ENCODE measurements around the gene CEP63. TPM values are rescaled to one million over a fixed set of nuclear protein-coding genes. Genes with fewer than 3 reads are reported as not detected.

CEP63 gene
- total and polyA plus RNA-seq, 2 of the 8 experiments (the other 6 are each of a cell fraction or from before 2014, with no cell fraction given), result 5.3 to 18.2 TPM

GRCh38 chr3:134462331-134462941, 23.4 kb upstream of the CEP63 start:
- peaks cover 5 to 16% (median 8%) of the 10 kb centered on the region in 4 experiments for H3K4me1 ChIP-seq (replicated peaks in 1 of 4; ENCODE audit: control insufficient read depth in 3 of 4, insufficient read depth in 4 of 4, low read length in 3 of 4)
- H3K4me3 ChIP-seq (ENCODE audit: extremely low read depth in 1 of 4, insufficient read depth in 2 of 4, low read depth in 3 of 4, low read length in 4 of 4), result no peak overlapping the region
- H2BK5ac ChIP-seq (ENCODE audit: low read depth, low read length), result no peak overlapping the region
- DNase-seq (ENCODE audit: low read depth in 1 of 2, low spot score in 2 of 2) (no peak), FAIRE-seq (no peak)
- no peaks in the 10 kb centered on the region; a peak in 1 of 4 replicates for H3K79me2 ChIP-seq (ENCODE audit: control insufficient read depth in 1 of 2, insufficient read depth in 2 of 2, low read length in 2 of 2)
- H2BK15ac ChIP-seq (ENCODE audit: low read length), result no peak overlapping the region
- CTCF ChIA-PET (ENCODE audit: partially characterized antibody), result interaction anchor here (1.3 to 2.4 kb wide), 4 partner anchors 8 to 14 kb away, joined by 4 to 9 read pairs (median 6); no protein-coding TSS in a partner anchor
- H4K91ac ChIP-seq (replicated peaks; ENCODE audit: insufficient read length, low read length), result no peak overlapping the region
- no peak overlapping the region for H3K4me2 ChIP-seq (ENCODE audit: insufficient read depth in 1 of 2, low read depth in 2 of 2, low read length in 2 of 2)
- POLR2A ChIA-PET (ENCODE audit: partially characterized antibody), result interaction anchor here (0.7 to 2.1 kb wide), 2 partner anchors 23 to 91 kb away, joined by 3 to 6 read pairs; partner anchors contain the start of genes ANAPC13 and CEP63
- H2BK12ac ChIP-seq (ENCODE audit: low read depth, low read length), result peak overlapping the region; percentile 35; the same call in 1 of the 2 replicates
- 75% methylated on average over 5 of the region's 5 CpGs; no CpG with 5 or more reads in 1 of the 2 experiments for WGBS, 2 experiments (ENCODE audit: extremely low coverage in 1 of 2, insufficient coverage in 1 of 2, insufficient read length in 1 of 2, insufficient replicate concordance in 2 of 2, low coverage in 1 of 2, low lambda C conversion rate in 2 of 2, missing lambda C conversion rate in 1 of 2)
- peak overlapping the region; percentile 71 for H2AFZ ChIP-seq (ENCODE audit: low read length)
- no peak overlapping the region for H3K23ac ChIP-seq (ENCODE audit: insufficient read length)
- H3K18ac ChIP-seq (ENCODE audit: extremely low read depth, low read length), result no peak overlapping the region
- H3K27me3 ChIP-seq (replicated peaks in 1 of 4; ENCODE audit: control insufficient read depth in 3 of 4, extremely low read depth in 1 of 4, insufficient read depth in 3 of 4, low read length in 3 of 4), result no peaks in the 10 kb centered on the region
- H4K20me1 ChIP-seq (replicated peaks in 1 of 2; ENCODE audit: control insufficient read depth in 1 of 2, insufficient read depth in 2 of 2, low read length in 2 of 2), result no peaks in the 10 kb centered on the region
- H3K79me1 ChIP-seq (ENCODE audit: low read depth, low read length), result no peaks in the 10 kb centered on the region
- H3K4ac ChIP-seq (replicated peaks; ENCODE audit: insufficient read length, low read depth, low read length), result no peak overlapping the region
- no peak overlapping the region for H2BK120ac ChIP-seq (replicated peaks; ENCODE audit: low read depth, low read length)
- H2BK20ac ChIP-seq (ENCODE audit: low read length), result no peak overlapping the region
- H3K9me3 ChIP-seq (ENCODE audit: insufficient read depth in 2 of 2, low read depth in 1 of 2, low read length in 1 of 2), result no peaks in the 10 kb centered on the region
- no peak overlapping the region for H3K27ac ChIP-seq (ENCODE audit: low read depth, low read length)
- no peaks in the 10 kb centered on the region for H3K23me2 ChIP-seq (ENCODE audit: low read depth, low read length)
- H4K5ac ChIP-seq (ENCODE audit: insufficient read length, low read depth, low read length), result peak overlapping the region; percentile 7
- H3K56ac ChIP-seq (replicated peaks; ENCODE audit: insufficient read length, low read depth, low read length), result no peak overlapping the region
- H3K9ac ChIP-seq (replicated peaks in 1 of 4; ENCODE audit: extremely low read depth in 1 of 4, low read depth in 3 of 4, low read length in 3 of 4), result no peak overlapping the region
- H2AK5ac ChIP-seq (ENCODE audit: low read depth, low read length), result no peak overlapping the region
- no peak overlapping the region for H4K8ac ChIP-seq (ENCODE audit: extremely low read depth, insufficient read depth, low read length)
- no peaks in the 10 kb centered on the region for H3K36me3 ChIP-seq (ENCODE audit: control insufficient read depth in 2 of 4, insufficient read depth in 4 of 4, low read length in 3 of 4)
- no peak overlapping the region for H3K14ac ChIP-seq (ENCODE audit: insufficient read length)
- no peak for TF ChIP-seq CHD2 (IDR thresholded peaks at IDR 0.05; ENCODE audit: low read length)
- no peak for TF ChIP-seq GABPA (IDR thresholded peaks at IDR 0.05; ENCODE audit: borderline replicate concordance, insufficient read depth, low read length)
- no peak for TF ChIP-seq BCL11A (IDR thresholded peaks at IDR 0.05; ENCODE audit: low read depth in 2 of 2, low read length in 2 of 2)
- no peak for TF ChIP-seq SUZ12 (IDR thresholded peaks at IDR 0.05; ENCODE audit: low read length)

Measured in H1 (cell line).